GM21723 (cell line): ENCODE measurements around the gene MARVELD1.

Experiments
- ATAC-seq: cut with Tn5 transposase; IDR thresholded peaks from one replicate; pipeline ENCODE4 v1.9.1; 2021; ENCODE audit warnings: mild to moderate bottlenecking, moderate library complexity; ENCODE audit not compliant: unreplicated experiment

The MARVELD1 gene

DNA sequence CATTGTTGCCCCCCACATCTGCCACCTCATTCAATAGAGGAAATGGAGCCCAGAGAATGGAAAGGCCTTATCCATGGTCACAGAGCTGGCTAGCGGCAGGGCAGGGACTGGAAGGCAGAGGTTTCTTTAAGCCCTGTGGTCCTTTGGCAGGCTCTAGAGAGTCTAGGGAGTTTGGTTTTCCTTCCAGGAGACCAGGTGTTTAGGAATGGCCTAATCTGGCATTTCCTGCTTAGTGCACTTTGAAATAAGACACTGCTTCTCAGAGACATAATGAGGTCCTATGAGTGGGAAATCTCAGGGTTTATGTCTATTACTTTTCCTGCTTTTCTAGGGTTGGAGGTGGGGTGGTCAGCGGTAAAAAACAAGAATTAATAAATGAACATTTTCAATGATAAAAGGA lies 6.1 kb downstream of the MARVELD1 start:
- no peak for ATAC-seq

DNA sequence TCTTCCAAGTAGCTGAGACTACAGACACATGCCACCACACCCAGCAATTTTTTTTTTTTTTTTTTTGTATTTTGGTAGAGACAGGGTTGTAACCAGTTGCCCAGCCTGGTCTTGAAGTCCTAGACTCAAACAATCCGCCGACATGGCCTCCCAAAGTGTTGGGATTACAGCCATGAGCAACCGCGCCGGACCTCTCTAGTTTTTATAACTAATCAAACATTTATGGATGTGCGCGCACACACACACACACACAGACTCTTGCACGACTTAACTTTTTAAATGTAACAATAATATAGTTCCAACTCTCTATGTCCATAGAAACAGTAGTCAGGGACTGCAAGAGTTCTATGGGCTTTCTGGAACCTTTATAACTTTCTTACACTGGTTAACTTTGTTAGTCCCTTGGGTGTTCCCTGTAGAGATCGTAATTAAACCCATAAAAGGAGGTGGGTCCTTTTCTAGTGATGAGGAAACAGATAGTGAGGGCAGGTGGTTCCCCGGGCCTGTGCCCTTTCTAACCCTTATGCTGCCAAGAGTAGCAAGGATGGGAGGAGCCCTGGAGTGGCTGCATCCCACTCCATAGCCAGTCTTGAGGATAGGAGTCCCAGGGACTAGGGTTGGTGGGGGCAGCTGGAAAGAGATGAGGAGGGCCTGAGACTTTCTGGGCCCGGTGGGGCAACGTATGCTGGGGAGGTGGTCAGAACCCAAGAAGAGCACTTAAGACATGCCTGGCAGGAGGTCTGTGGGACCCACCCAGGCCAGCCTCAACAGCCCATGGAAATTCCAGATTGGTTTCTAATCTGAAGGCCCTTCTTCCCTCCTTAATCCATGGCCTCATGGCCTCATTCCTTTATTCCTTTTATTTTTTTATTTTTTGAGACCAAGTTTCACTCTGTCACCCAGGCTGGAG lies 8.6 kb downstream of the MARVELD1 start:
- ATAC-seq = no peak

DNA sequence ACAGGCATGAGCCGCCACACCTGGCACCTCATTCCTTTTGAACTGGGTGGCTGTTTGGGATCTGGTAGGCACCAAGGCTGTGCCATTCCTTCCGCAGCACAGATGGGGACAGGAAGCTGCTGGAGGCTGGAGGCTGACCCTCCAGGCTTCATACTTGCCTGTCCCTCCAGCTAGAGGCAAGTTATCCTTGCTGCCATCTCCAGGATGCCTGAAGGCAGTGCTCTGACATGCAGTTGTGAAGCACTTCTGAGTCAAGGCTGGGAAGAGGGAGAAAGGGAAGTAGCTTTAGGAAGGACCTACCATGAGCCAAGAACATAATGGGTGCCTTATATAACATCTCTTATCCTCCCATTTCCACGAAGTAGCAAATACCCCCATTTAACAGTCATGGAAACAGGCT lies 9.5 kb downstream of the MARVELD1 start:
- ATAC-seq = no peak

DNA sequence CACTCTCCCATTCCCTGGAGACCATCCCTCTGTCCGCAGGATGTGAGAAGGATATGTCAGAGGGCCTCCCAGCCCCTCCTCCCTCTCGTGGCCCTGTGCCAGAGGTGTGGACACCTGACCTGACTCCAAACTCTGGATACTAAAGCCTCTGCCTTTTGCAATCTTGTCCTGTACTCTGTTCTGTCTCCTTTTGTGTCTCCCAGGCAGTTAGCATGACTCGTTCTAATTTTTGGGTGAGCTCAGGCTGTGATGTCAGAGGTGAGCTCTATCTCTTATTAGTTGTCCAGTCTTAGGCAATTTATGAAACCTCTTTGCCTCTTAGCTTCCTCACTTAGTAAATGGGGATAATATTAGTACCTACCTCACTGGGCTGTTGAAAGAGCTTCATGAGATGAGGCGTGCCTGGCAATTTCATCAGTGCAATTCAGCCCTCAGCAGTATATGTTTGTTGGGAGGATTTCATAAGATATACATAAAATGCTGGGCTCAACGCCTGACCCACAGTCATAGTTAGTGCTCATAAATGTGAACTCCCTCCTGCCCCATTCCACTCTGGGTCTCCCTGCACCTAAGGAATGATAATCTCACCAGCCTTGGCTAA lies 10.9 kb downstream of the MARVELD1 start:
- ATAC-seq = no peak

DNA sequence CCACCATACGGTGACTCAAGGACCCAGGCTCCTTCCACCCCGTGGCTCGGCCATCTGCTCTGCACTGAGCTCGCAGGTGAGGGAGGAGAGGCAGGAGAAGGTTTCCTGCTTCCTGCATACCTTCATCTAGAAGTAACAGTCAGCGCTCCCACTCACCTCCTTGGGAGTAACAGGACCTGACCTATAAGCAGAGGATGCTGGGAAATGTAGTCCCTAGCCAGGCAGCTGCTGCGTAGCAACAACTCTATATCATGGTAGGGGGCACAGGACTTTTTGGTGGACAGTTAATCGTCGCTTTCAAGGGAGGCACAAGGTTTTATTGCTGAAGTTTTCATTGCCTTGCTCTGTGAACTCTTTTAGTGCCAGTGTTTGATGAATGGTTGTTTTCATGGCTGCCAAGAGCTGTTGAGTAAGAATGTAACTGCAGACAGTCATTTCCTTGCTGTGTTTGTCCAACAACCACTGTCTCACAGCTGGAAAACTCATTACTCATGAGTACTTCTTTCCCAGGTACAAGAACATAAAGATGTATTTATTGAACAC lies 13.2 kb downstream of the MARVELD1 start:
- no peak for ATAC-seq

DNA sequence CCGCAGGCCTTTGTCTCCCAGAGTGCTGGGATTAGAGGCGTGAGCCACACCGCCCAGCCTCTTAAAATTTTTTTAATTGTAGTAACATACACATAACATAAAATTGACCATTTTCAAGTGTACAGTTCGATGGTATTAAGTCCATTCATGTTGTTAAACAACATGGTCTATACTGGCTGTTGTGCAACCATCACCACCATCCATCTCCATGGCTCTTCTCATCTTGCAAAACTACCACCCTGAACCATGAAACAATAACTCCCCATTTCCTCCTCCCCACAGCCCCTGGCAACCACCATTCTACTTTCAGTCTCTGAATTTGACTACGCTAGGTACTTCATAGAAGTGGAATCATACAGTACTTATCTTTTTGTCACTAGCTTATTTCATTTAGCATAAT lies 15.5 kb downstream of the MARVELD1 start:
- no peak for ATAC-seq

DNA sequence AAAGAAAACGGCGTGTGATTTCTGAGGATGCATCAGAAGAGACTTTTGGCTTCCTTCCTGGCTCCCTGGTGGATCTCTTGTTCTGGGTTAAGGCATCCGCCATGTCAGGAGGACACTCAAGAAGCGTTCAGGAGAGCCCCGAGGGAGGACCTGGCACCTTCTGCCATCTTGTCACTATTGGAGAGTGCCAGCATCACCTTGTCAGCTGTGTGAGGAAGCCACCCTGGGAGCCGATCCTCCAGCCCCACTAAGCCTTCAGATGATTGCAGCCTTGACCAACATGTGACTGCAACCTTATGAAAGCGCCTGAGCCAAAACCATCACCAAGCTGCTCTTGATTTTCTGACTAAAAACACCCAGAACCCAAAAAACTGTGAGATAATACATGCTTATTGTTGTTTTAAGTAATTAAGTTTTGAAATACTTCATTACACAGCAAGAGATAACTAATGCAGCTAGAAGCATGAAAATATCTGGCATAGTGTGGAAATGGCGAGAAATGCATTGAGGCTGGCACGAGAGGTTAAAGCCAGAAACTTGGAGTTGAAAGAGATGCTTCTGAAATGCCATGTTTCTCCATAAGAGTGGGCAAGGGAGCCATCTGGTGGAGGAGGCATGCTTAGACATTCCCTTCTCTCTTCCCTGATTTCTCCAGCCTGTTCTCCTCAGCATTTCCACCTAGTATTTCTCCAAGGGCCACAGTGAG lies 18.0 kb downstream of the MARVELD1 start:
- ATAC-seq = no peak

DNA sequence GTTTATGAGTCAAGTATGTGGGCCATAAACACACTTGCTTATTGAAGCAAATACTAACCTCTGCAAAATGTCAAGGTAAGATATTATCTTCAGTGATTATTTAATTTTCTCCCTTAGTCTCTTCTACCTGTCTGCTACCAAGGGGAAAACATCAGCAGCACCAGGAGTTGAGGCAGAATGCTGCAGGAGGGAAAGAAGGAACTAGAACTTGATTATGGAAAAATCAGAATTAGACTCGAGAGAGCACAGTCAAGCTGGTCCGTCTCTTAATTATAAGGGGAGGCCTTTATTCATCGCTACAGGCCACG lies 18.5 kb downstream of the MARVELD1 start:
- ATAC-seq = no peak

DNA sequence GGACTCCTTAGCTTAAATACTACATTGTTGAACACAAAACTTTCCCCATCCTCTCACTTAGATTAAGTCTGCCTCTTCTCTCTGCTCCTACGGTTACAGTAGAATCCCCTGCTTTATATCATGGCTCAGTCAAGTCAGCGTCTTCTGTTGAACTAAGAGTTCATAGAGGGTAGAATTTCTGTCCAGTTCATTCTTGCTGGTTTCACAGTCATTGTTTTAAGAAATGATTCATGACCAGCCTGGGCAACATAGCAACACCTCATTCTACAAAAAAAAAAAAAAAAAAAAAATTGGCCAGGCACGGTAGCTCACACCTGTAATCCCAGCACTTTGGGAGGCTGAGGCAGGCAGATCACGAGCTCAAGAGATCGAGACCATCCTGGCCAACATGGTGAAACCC lies 19.7 kb downstream of the MARVELD1 start:
- no peak for ATAC-seq

DNA sequence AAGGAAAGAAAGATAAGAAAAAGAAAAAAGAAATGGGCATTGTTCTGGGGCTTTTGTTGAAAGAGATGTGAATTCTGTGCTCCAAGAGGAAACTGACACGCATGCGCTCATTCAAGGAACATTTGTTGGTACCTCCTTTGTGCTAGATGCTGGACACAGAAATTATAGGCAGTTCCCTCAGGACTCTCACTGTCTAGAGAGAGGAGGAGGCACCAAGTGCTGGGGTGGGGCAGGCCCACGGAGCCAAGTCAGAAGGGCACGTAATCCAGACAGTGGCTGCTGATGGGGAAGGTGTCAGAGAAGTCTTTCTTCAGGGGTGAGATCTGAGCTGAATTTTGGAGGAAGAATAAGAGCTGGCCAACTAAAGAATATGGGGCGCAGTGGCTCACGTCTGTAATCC lies 20.5 kb downstream of the MARVELD1 start:
- ATAC-seq = no peak

DNA sequence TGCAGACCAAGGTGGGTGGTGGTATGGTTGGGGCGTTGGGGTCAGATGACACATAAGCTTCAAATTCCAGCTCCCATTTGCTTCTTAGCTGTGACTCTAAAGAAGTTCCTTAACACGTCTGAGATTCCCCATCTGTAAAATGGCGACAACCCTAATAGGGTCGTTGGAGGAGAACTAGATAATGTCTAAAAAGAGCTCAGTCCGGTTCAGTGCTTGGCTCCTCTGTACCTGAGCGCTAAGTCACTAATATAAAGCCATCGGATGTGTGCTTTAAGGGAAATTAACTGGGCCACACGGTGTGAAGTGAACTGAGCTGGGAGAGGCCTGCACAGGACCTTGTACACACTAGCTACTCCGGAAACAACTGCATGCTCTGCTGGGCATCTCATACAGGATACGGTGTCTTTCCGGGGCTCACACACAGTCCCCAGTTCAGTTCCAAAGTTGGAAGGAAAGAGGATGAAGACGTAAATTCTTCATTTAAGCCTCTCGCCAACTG lies 22.9 kb downstream of the MARVELD1 start:
- peak; percentile 13 for ATAC-seq

DNA sequence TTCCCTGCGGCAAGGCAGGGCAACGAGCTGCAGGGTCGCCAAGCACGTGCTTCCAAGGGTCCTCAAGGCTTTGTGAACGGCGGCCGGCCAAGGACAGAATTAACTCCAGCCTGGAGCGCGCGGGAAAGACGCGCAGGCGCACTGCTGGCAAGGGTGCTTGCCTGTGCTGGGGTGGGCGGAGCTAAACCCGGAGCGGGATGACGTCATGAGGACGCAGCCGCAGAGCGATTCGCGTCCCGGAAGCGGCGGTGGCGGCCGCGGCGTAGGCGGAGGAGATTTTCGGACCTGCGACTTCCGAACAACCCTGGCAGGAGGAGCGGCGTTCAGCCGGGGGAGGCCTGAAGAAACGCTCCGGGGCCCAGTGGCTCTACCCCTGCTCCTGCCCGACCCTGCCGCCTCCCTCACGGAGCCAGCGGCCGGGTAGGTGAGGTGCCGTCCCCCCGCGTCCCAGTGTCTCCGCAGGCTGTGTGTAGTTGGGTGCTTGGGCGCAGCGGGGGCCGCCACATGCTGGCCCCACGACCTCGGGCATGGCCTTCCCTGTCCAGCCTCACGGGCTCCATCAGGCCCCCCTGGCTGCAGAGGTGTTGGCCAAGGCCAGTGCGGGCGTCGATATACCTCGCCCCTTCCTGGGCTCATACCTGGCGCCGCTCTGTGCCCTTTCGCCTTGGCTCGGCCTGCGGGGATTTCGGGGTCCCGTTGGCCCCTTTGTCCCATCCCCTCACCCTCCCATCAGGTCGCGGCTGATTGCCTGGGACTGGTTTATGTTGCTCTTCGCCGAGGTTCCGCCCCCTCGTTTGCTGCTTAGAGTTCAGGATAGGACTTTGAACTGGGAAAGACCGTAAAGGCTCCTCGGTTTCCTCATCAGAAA lies 23.6 kb downstream of the MARVELD1 start, which contains the start of gene ZFYVE27:
ZFYVE27 (plus strand) TSS at position 227 of the 868 bp plus-strand sequence. CDS start 1,350 bp downstream, outside the sequence.
- ATAC-seq = peak; percentile 84

DNA sequence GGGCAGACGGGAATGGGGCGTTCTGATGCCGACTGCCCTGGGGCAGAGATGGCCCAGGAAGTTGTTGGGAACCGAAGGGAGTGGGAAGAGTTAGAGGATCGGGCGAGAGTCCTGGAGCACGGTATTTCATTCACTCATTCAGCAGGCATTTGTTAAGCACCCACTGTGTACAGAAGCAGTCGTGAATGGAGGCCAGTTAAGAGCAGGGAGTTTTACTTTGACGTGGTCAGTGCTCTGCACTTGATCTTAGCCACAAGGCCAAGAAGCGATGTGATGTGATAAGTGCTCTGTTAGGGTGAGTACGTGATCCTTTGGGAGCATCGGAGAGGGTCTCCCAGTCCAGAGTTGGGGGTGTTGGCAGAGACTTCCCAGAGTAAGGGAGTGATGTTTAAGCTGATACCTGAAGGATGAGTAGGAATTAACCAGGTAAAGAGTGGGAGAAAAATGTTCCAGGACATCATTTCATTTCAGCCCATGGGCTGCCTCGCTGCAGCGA lies 24.3 kb downstream of the MARVELD1 start:
- ATAC-seq = peak; percentile 27

DNA sequence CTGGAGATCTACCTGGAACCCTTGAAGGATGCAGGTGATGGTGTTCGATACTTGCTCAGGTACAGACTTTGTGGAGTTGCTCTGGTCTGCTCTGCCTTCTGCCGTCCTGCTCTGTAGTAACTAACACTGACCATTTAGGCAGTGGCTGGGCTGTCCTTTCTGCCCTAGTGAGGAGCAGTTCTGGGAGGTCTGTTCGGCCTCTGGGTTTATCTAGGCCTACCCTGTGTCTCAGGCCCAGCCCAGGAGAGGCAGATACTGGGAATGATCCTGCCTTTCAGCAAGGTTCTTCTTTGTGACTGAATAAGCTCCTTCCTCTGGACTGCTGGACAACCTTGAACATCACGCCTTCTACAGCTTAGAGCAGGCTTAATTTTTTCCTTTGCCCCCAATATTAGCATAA lies 25.1 kb downstream of the MARVELD1 start:
- ATAC-seq = no peak

DNA sequence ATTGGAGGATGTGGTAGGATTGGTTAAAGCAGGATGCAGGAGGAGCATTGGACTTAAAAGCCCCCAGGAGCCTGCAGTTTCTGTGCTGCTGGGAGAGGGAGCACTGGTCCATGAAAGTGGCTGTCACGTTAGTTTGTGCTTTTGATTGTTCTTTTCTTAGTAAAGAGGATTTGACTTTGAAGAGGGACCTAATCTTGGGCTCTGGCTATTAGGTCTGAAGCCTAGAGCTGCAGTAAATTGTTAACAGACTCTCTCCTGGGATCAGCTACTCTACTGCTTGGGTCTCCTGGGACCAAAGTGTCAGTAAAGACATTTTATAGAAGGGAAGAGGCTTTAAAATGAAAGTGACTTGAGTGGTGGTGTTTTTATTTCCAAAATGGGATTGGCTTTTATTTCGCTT lies 27.1 kb downstream of the MARVELD1 start:
- no peak for ATAC-seq

DNA sequence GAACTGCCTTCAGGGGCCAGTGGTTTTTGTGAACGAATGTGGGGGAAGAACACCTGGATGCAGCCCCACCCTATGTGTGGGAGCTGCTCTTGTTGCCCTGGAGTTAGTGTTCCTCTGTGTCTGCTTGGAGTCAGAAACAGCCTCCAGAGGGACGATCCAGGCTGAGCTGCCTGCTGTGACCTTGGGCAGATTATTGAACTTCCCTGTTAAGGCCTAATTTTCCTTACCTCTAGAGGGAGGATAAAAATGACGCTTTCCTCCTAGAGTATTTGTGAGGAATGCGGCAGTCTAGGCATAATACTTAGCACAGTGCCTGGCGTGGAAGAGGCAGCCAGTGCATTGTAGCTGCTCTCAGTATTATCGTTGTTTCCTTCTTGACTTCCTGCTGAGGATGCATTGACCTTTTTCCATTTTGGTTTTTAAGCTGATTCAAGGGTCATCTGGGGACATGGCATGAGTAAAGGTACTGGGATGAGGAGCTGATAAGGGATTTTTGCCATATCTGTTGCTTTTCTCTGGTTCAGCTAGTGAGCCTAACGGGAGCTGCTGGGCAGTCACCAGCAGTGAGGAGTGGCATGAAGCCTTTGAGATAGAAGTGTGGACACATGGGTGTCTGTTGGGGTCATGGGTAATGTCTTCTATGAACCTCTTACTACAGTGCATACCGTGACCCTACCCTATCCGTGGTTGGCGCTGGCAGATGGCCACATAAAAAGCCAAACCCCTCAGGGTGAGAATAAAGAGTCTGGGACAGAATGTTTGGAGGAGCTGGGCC lies 29.8 kb downstream of the MARVELD1 start:
- no peak for ATAC-seq

DNA sequence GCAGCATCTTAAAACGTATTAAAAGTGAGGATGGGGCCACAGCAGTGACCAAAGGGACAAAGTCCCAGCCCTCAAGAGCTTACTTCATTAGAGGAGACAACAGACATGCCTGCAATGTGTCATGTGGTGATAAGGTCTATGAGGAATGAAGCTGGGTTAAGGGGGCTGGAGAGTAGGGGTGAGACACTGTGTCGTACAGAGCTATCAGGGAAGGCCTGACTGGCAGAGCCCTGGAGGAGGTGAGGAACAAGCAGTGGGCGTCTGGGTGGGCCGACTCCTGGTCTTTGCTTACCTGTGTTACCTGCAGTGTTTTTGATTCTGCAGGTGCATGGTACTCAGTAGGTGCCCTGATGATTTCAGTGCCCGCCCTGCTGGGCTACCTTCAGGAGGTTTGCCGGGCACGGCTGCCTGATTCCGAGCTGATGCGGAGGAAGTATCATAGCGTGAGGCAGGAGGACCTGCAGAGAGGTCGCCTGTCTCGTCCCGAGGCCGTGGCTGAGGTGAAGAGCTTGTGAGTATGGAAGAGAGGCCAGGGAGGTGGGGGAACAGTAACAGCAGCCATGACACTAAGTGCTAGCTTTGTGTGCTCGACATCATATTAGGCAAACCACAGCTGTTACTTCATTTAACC lies 31.0 kb downstream of the MARVELD1 start:
- ATAC-seq = no peak

DNA sequence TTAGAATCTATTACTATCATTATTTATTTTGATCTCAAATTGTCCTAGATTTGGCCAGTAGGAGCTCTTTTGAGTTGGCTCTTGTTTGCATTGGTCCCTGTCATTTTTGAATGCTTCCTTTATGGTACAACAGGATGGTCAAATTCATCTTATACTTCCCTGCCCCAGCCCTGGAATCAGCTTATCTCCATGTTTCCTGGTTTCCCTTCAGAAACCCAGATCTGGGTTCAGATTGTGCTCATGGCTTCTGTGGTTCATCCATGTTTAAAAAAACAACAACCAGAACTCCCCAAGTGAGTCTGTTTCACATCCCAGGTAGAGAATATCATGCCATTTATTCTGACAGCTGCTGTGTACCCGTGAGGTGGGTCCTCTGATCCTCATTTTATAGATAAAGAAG lies 34.0 kb downstream of the MARVELD1 start:
- no peak for ATAC-seq

DNA sequence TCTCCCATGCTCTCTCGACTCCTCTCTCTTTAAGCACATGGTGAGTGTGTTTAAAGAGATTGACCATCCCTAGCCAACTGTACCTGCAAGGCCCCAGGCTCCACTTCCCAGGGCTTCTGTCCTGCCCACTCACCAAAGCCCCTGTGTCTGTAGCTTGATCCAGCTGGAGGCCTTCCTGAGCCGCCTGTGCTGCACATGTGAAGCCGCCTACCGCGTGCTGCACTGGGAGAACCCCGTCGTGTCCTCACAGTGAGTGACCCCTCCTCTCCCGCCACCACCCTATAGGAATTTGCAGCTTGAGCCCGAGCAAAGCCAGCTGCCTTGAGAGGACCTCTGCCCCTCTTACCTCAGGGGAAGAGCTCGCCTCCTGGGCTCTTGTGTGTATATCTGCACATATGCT lies 34.6 kb downstream of the MARVELD1 start:
- no peak for ATAC-seq
